Astrocyte (in vitro differentiated cells and primary cell): ENCODE measurements around the gene IMMP2L. TPM values are rescaled to one million over a fixed set of nuclear protein-coding genes. Genes with fewer than 3 reads are reported as not detected.

Source experiments
- DNase-seq: peaks from one replicate; pipeline ENCODE4 v3.0.0-alpha.2; 2010; ENCODE audit warnings: low read depth
- FAIRE-seq: peaks from 2 replicates; lab custom pipeline; 2011; peaks lifted over from hg19 to GRCh38; lab: Jason Lieb, UNC
- H2AFZ ChIP-seq: 2 replicates; pipeline ENCODE4 v1.6.0; 2012; ENCODE audit warnings: low read depth, low read length, inconsistent platforms
- H3K27ac ChIP-seq: 2 replicates; pipeline ENCODE4 v1.5.1; 2011; ENCODE audit warnings: low read depth, low read length, inconsistent platforms
- H3K27me3 ChIP-seq: 2 replicates; pipeline ENCODE4 v1.6.0; 2011; ENCODE audit warnings: low read length, inconsistent platforms; ENCODE audit not compliant: insufficient read depth
- H3K36me3 ChIP-seq: 2 replicates; pipeline ENCODE4 v1.5.1; 2011; ENCODE audit warnings: low read length, inconsistent platforms; ENCODE audit not compliant: insufficient read depth
- H3K4me1 ChIP-seq: 2 replicates; pipeline ENCODE4 v1.5.1; 2011; ENCODE audit warnings: low read length, inconsistent platforms; ENCODE audit not compliant: insufficient read depth
- H3K4me2 ChIP-seq: 2 replicates; pipeline ENCODE4 v1.6.0; 2012; ENCODE audit warnings: low read length, inconsistent platforms
- H3K4me3 ChIP-seq: 2 replicates; pipeline ENCODE4 v1.5.1; 2011; ENCODE audit warnings: low read depth, mild to moderate bottlenecking, low read length, inconsistent platforms; ENCODE audit not compliant: insufficient read depth
- H3K79me2 ChIP-seq: 2 replicates; pipeline ENCODE4 v1.6.0; 2012; ENCODE audit warnings: mild to moderate bottlenecking, low read length, inconsistent platforms; ENCODE audit not compliant: insufficient read depth
- H3K9ac ChIP-seq: 2 replicates; pipeline ENCODE4 v1.6.0; 2012; ENCODE audit warnings: mild to moderate bottlenecking, low read length, inconsistent platforms
- H3K9me3 ChIP-seq: 2 replicates; pipeline ENCODE4 v1.5.1; 2012; ENCODE audit warnings: low read depth, mild to moderate bottlenecking, low read length, inconsistent platforms; ENCODE audit not compliant: insufficient read depth
- H4K20me1 ChIP-seq: 2 replicates; pipeline ENCODE4 v1.6.0; 2012; ENCODE audit warnings: low read length, inconsistent platforms; ENCODE audit not compliant: insufficient read depth
- H3K27ac Mint-ChIP-seq: one replicate; pipeline ENCODE4 v1.8.0; 2021; ENCODE audit warnings: mild to moderate bottlenecking, mixed read lengths; ENCODE audit not compliant: unreplicated experiment
- H3K27me3 Mint-ChIP-seq: one replicate; pipeline ENCODE4 v1.8.0; 2021; ENCODE audit warnings: low read depth, mixed read lengths; ENCODE audit not compliant: unreplicated experiment
- H3K36me3 Mint-ChIP-seq: one replicate; pipeline ENCODE4 v1.8.0; 2021; ENCODE audit warnings: low read depth, mixed read lengths; ENCODE audit not compliant: unreplicated experiment
- H3K4me1 Mint-ChIP-seq: one replicate; pipeline ENCODE4 v1.8.0; 2021; ENCODE audit warnings: low read depth, mixed read lengths; ENCODE audit not compliant: unreplicated experiment
- H3K4me3 Mint-ChIP-seq: one replicate; pipeline ENCODE4 v1.8.0; 2021; ENCODE audit warnings: mild to moderate bottlenecking, moderate library complexity, mixed read lengths; ENCODE audit not compliant: unreplicated experiment
- H3K9me3 Mint-ChIP-seq: one replicate; pipeline ENCODE4 v1.8.0; 2021; ENCODE audit warnings: mild to moderate bottlenecking, mixed read lengths; ENCODE audit not compliant: unreplicated experiment
- EZH2 ChIP-seq: IDR thresholded peaks from 2 replicates; pipeline ENCODE4 v1.6.1; 2012; ENCODE audit warnings: mild to moderate bottlenecking, low read length, inconsistent platforms; ENCODE audit not compliant: insufficient read depth
- total RNA-seq: library from RNA; stranded (reverse); gene quantifications from 2 replicates; pipeline ENCODE4 v1.2.1, GENCODE V29; 2021
- TF ChIP-seq, protein P1 (sequence below): IDR thresholded peaks from 2 replicates; pipeline ENCODE4 v1.5.1; 2011; ENCODE audit warnings: low read depth, mild to moderate bottlenecking, inconsistent platforms, low read length, moderate library complexity; ENCODE audit not compliant: insufficient read depth

Gene IMMP2L
- total RNA-seq, 1 donor from 2014 or later, result 13.8 TPM

DNA sequence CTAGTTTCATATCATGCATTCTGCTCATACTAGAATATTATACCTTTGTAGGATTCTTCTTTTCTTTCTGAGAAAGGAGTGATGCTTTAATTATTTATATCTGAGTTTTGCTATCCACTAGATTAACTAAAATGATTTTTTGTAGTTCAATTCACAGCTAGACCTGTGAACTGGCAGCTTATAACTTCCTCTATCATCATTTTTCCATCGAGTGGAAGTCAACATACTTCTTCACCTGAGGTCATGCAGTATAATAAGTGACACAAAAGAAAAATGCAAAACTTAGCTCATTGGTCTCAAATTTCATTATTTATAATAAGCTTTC is 463.4 kb downstream of the IMMP2L start:
- H3K79me2 ChIP-seq, result no peaks in the 10 kb centered on the region
- H3K9ac ChIP-seq, result no peak overlapping the region
- peaks cover 10% of the 10 kb centered on the region for H3K4me1 Mint-ChIP-seq
- no peak overlapping the region for H3K4me3 Mint-ChIP-seq
- DNase-seq (no peak), FAIRE-seq (no peak)
- TF ChIP-seq, protein P1, sequence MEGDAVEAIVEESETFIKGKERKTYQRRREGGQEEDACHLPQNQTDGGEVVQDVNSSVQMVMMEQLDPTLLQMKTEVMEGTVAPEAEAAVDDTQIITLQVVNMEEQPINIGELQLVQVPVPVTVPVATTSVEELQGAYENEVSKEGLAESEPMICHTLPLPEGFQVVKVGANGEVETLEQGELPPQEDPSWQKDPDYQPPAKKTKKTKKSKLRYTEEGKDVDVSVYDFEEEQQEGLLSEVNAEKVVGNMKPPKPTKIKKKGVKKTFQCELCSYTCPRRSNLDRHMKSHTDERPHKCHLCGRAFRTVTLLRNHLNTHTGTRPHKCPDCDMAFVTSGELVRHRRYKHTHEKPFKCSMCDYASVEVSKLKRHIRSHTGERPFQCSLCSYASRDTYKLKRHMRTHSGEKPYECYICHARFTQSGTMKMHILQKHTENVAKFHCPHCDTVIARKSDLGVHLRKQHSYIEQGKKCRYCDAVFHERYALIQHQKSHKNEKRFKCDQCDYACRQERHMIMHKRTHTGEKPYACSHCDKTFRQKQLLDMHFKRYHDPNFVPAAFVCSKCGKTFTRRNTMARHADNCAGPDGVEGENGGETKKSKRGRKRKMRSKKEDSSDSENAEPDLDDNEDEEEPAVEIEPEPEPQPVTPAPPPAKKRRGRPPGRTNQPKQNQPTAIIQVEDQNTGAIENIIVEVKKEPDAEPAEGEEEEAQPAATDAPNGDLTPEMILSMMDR, result no peak
- TF ChIP-seq EZH2, result no peak
- H2AFZ ChIP-seq, result no peak overlapping the region
- no peak overlapping the region for H3K27ac Mint-ChIP-seq
- H3K4me2 ChIP-seq, result no peak overlapping the region
- H3K36me3 Mint-ChIP-seq, result no peaks in the 10 kb centered on the region
- H3K9me3 ChIP-seq, result no peaks in the 10 kb centered on the region
- H3K27me3 Mint-ChIP-seq, result no peaks in the 10 kb centered on the region
- no peaks in the 10 kb centered on the region for H3K27me3 ChIP-seq
- no peaks in the 10 kb centered on the region for H4K20me1 ChIP-seq
- H3K4me1 ChIP-seq, result no peaks in the 10 kb centered on the region
- no peaks in the 10 kb centered on the region for H3K9me3 Mint-ChIP-seq
- no peak overlapping the region for H3K4me3 ChIP-seq
- H3K27ac ChIP-seq, result no peak overlapping the region
- H3K36me3 ChIP-seq, result no peaks in the 10 kb centered on the region

DNA sequence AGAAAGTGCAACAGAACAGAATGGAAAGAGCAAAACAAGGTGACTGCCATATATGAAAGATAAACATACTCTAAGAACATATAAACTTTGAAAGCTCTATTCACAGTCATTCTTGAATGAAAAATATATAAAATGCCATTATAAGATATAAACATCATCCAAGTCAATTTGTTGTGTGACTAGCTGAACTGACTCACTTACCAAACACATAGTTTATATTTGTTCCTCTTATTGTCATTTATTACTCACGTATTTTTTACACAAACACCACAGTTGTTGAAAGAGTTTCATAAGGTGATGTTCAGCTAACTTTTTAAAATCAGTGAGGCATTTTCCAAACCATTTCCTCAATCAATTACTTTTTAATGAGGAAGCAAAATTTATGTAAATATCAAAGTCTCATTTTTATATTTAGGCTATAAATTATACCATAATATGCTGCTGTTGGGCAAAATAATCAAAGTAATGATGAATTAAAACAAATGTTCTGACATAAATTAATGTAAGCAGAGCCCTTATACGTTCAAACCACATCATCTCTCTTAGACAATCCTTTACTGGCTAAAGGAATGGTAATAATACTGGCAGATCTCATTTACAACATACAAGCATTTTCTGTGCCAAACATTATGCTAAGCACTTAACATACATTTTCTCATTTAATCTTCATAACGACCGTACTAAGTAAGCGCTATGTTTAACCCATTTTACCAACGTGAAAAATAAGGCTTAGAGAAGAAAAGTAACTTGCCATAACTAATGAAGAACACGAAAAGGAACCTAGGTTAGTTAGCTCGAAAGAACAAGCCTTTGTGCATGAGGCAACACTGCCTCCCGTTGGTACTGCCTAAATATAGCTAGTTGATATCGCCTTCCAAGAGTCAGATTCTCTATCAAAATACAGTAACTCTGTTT is 464.0 kb downstream of the IMMP2L start:
- no peak for FAIRE-seq
- TF ChIP-seq EZH2, result no peak
- TF ChIP-seq, protein P1, result peak; percentile 71
- Mint-ChIP-seq H3K4me3 (no peak overlapping the region), H3K4me1 (peaks cover 15% of the 10 kb centered on the region), H3K9me3 (no peaks in the 10 kb centered on the region), H3K36me3 (no peaks in the 10 kb centered on the region), H3K27me3 (no peaks in the 10 kb centered on the region), H3K27ac (no peak overlapping the region)
- Histone ChIP-seq H3K27ac (no peak overlapping the region), H3K4me2 (peak overlapping the region; percentile 7), H3K9ac (no peak overlapping the region), H3K79me2 (no peaks in the 10 kb centered on the region), H2AFZ (no peak overlapping the region), H4K20me1 (no peaks in the 10 kb centered on the region), H3K4me1 (no peaks in the 10 kb centered on the region), H3K4me3 (no peak overlapping the region), H3K9me3 (no peaks in the 10 kb centered on the region), H3K36me3 (no peaks in the 10 kb centered on the region), H3K27me3 (no peaks in the 10 kb centered on the region)
- DNase-seq, result no peak

DNA sequence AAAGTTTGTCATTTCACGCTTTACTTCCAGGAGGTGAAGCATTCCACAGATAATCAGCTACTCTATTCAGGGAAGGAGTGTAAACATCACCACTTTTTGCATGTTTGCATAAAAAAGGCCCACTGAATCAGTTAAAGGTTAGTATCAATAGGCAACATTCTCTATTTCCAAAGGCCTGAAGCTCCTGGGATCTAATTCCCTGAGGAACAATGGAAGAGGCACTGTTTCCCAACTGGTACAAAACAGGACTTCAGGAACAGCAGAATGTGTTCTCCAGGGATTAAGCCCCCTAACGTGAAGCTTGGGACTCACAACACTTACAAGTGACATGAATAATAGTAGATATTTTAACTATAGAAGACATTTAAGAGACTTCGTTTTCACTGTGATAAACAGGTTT is 465.3 kb downstream of the IMMP2L start:
- Histone ChIP-seq H3K4me3 (no peak overlapping the region), H3K4me2 (no peak overlapping the region), H4K20me1 (no peaks in the 10 kb centered on the region), H3K27ac (no peak overlapping the region), H3K9me3 (no peaks in the 10 kb centered on the region), H3K9ac (no peak overlapping the region), H3K27me3 (no peaks in the 10 kb centered on the region), H3K36me3 (no peaks in the 10 kb centered on the region), H3K79me2 (no peaks in the 10 kb centered on the region), H3K4me1 (peaks cover under 1% of the 10 kb centered on the region), H2AFZ (no peak overlapping the region)
- Mint-ChIP-seq H3K9me3 (no peaks in the 10 kb centered on the region), H3K36me3 (no peaks in the 10 kb centered on the region), H3K27ac (no peak overlapping the region), H3K4me1 (peaks cover 27% of the 10 kb centered on the region), H3K27me3 (no peaks in the 10 kb centered on the region), H3K4me3 (no peak overlapping the region)
- no peak for DNase-seq
- FAIRE-seq, result no peak
- TF ChIP-seq, protein P1, result no peak
- TF ChIP-seq EZH2, result no peak
